Kidney glomerular epithelial cell (primary cell): ENCODE data around the gene PDZRN3.

Experiments used
- DNase-seq: peaks from one replicate; lab custom pipeline; 2025; lab: John Stamatoyannopoulos, UW

Gene PDZRN3

DNA sequence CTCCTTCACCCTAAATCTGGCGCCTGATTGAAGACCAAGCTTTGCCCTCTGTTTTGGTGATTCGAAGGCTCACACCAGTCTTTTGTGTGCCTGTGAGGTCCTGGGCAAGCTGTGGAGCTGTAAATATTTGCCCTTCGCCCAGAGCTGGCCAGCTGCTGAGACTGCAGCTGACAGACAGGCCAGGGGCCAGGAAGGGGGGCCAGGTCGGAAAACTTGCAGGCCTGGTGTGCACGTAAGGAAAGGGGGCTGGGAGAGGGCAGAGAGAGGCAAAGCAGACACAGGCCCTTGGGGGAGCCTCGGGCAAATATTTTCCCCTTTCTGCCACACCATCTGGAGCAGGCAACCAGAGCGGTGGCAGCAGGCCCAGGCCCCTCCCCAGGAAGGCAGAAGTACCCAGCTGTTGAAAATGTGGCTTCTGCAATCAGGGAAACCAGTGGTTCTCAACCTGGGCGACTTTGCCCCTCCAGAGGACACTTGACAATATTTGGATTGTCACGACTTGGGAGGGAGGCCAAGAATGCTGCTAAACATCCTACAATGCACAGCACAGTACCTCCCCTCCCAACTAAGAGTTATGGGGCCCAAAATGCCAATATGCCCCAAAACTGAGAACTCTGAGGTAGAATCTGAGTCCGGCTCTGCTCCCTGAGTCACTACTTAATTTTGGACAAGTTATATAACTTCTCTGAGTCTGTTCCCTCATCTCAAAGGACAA lies 2.5 kb downstream of the PDZRN3 start:
- no peak for DNase-seq

DNA sequence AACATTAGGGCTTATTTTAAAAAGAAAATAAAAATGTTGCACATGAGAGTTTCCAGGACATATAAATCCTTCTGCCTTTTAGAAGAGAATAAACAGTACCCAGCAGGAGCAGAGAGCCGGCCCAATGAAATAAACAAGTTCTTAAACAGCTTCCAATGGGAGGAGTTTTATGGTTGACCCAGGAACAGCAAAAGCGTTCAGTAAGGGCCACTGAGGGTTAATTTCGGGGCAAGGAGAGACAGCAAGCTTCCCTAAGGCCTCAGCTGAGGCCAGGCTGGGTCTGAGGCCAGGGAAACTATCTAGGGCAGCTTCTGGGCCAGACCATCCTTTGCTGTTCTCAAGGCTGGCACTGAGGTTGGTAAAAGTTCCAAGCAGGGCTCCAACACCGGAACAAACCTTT lies 3.4 kb downstream of the PDZRN3 start:
- no peak for DNase-seq

DNA sequence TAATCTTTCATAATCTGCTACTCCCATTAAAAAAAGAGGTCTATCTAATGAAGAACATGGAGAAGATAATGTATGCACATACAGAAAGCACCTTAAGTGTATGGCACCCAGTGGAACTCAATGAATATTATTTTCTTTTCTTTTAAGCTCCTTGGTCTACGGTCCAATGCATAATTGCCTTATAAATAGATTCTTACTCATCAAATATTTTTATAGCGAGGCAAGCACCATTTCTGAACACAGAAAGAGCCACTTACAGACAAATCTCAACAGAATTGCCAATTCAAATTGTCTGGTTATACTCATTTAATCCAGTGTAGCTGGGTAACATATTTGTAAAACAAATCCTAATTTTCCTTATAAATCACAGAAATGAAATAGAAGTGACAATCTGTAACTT lies 6.3 kb downstream of the PDZRN3 start:
- DNase-seq = no peak

DNA sequence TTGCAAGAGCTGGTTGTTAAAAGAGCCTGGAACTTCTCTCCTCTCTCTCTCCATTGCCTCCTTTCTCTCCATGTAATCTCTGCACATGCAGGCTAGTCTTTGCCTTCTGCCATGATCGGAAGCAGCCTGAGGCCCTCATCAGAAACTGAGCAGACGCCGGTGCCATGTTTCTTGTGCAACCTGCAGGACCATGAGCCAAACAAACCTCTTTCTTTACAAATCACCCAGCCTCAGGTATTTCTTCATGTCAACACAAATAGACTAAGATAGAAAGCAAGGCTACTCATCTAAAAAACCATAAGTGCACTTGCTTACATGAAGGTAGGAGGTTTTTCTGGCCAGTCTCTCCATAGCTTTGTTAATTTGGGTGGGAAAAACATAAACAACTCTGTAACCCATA lies 8.7 kb downstream of the PDZRN3 start:
- DNase-seq = no peak

GRCh38 chr3:73614419-73614818 lies 10.3 kb downstream of the PDZRN3 start:
- no peak for DNase-seq

DNA sequence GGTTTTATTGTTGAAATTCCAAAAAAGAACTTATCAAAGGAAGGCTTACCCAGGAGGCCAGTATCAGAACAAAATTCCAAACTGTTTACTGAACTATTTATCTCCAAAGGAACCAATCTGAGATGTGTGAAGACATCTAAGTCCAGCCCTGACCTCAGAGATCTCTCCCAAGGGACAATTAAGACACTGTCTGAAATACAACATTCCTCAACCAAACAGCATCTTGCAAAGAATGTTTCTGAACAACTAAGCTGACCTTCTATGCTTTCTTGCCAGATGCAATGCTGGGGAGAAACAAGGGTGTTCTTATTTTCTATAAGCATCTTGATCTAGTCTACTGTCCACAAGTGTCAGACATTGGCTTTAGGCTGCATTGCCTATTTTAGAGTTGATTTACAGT lies 13.6 kb downstream of the PDZRN3 start:
- DNase-seq = no peak

DNA sequence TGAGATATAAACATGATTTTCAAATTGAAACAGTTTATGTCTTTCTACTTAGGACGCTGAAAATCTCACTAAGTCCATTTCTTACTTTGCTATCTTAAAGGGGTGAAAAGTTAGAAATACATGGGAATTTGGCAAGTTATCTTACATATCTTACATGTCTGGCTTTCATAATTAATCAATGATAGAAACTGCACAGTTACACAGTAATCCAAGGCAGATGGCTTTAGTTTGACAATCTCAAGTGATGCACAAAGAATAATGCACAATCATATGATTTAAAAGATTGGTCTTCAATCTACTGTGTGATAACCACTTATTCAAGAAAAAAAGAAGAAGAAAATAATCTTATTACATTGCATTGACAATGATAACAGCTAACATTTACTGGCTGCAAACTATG lies 14.2 kb downstream of the PDZRN3 start:
- no peak for DNase-seq

- no peak for DNase-seq
These were observed 15.1 kb downstream of the PDZRN3 start for GRCh38 chr3:73609655-73610054.

DNA sequence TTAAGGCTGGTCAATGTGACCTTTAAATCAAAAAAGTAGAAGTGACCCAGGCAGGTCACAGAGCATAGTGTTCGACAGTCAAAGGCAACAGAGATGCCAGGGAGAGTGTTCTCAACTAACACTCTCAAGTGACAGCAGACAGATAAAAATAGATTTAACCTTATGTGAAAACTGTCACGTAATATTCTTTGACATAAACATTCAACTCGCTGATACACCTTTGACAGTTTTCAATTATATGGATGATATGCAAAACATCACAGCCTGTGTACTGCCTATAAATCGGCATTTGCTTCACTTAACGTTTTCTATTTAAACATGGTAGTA lies 15.5 kb downstream of the PDZRN3 start:
- no peak for DNase-seq

DNA sequence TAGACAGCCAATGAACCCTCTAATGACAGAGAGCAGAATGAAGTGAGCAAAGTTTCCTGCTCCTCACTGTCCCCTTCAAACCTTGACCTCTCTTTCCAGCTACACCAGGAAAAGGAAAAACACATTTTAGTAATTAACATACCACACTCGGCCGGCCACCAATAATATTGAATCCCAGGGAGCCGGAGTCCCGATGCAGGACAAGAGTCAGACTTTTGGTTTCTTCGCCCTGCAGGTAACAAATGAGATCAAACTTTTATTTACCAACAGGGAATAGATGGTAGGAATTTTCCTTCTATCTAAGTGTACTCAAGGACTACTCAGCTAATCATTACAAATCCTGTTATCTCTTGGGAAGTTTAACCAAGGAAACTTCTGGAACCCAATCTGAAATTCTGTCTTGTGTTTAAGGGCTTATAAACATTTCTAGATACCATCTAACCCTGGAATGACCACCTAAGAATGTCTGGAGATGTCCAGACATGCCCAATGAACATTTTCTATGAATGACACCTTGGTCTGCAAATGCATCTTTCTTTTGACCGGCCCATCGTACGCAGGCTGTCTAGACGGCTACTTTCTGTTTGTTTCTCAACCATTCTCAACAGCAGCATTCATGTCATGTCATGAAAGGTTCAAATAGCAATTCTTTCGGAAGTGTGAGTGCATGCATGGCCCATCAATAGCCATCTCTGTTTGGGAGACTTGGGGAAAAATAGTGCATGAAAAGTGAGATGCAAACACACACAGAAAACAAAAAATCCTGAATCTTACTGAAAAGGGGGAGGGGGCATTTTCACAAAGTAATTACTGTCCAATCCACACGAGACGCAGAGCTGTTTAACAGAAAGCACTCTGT lies 16.1 kb downstream of the PDZRN3 start:
- DNase-seq = no peak

- no peak for DNase-seq
These were observed 18.9 kb downstream of the PDZRN3 start for GRCh38 chr3:73605861-73606260.

DNA sequence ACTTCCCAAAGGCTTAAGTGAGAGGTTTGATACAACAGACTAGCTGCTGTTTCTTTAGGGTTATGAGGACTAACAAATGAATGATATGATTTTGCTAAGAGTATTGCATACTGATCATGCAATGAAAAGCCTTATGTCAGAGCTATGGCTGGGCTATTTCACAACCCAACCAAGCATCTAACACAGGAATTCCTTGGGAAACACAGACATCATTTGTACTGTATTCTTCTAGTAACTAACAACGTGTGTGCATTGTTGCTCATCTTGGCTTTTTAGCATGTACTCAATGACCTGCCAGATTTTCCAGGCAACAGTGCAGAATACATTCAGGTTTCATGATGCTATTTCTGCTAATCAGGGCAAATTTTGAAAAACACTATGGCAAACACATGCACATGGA lies 19.3 kb downstream of the PDZRN3 start:
- DNase-seq = no peak

- DNase-seq = no peak
These were observed 20.3 kb downstream of the PDZRN3 start for GRCh38 chr3:73604451-73604850.

DNA sequence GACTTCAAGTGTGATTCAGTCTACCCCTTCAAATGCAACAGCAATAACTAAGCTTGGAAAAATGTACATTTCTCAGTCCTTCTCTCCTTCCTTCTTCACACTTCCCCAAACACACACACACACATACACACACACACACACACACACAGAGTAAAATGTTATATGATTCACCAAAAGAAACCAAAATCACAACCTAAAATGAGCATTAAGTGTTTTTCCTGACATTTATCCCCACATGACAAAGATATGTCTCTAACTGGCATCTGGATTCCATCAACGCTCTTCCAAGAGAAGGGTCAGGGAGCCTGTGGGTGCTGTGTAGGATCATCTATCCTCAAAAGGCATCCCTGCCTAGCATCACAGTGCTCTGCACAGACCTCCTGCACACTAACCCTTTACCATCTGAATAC lies 21.0 kb downstream of the PDZRN3 start:
- no peak for DNase-seq

DNA sequence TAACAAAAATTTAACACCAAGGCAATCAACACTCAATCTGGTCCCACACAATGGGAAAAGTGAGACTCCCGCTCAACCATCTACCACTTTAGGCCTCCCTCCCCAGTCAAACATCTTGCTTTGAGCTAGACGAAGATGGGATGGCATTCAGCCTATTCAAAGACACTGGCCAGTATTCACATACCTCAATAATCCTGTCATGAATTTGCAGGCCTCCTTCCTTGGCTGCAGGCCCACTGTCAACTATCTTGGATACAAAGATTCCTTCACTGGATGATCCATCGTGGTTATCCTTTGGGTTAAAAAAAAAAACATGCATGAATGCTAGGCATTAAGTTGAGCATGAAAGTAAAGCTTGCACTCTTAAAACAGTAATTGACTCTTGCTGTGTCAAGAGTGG lies 22.6 kb downstream of the PDZRN3 start:
- peak; percentile 49 for DNase-seq

DNA sequence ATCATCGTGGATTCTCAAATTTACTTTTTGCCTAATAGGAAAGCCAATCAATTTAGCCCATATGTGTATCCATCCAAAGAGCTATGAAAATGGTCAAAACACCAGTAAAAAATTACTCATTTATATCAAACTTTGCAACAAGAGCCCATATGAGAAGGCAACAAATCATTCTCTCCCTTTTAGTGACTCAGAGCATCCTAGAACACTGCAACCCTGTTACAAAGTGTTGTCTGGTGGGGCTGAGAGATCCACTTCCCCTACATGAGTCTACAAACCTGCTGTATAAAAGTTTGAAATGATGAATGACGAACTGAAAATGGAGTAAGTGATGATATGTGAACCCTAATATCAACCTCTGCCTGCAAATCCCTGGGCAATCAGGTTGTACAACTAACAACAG lies 23.3 kb downstream of the PDZRN3 start:
- DNase-seq = no peak

- DNase-seq = no peak
These were observed 23.7 kb downstream of the PDZRN3 start for GRCh38 chr3:73601011-73601410.

- DNase-seq = no peak
These were observed 24.3 kb downstream of the PDZRN3 start for GRCh38 chr3:73600293-73600938.

- DNase-seq = no peak
These were observed 25.1 kb downstream of the PDZRN3 start for GRCh38 chr3:73599605-73600004.

GRCh38 chr3:73597476-73597875 lies 27.3 kb downstream of the PDZRN3 start:
- DNase-seq = no peak

GRCh38 chr3:73592154-73593144 lies 32.3 kb downstream of the PDZRN3 start:
- DNase-seq = peak; percentile 17

DNA sequence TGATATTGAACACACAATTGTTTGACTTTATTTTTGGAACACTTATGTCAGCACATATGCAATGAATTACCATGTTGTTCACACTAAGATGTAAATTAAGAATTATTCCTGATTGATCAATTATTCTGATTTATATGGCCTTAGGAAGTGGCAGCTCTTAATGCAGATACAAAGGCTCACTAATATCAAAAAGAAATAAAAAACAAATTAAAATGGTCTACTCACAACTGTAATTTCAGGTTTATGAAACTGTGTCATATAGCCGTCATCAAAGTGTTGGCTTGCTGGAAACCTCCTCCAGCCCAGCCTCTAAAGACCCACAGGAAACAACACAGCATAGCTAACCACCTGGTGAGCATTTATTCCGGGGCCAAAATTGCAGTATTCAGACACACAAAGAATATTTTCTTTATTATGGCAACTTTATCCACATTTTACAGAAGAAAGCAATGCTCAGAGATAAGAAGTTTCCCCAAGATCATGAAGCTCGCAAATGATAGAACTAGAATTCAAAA lies 33.4 kb downstream of the PDZRN3 start:
- DNase-seq = no peak
